ENCODE measurements around the gene GOLGA6B.
"Not testable (repeated sequence)": the region's sequence is repeated elsewhere in the genome, so short reads cannot be mapped to it uniquely, and the experiment has no call there.

The GOLGA6B gene, protein sequence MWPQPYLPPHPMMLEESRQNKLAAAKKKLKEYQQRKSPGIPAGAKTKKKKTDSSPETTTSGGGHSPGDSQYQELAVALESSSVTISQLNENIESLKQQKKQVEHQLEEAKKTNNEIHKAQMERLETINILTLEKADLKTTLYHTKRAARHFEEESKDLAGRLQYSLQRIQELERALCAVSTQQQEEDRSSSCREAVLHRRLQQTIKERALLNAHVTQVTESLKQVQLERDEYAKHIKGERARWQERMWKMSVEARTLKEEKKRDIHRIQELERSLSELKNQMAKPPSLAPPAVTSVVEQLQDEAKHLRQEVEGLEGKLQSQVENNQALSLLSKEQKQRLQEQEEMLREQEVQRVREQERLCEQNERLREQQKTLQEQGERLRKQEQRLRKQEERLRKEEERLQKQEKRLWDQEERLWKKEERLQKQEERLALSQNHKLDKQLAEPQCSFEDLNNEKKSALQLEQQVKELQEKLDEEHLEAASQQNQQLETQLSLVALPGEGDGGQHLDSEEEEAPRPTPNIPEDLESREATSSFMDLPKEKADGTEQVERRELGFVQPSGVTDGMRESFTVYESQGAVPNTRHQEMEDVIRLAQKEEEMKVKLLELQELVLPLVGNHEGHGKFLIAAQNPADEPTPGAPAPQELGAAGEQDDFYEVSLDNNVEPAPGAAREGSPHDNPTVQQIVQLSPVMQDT

DNA sequence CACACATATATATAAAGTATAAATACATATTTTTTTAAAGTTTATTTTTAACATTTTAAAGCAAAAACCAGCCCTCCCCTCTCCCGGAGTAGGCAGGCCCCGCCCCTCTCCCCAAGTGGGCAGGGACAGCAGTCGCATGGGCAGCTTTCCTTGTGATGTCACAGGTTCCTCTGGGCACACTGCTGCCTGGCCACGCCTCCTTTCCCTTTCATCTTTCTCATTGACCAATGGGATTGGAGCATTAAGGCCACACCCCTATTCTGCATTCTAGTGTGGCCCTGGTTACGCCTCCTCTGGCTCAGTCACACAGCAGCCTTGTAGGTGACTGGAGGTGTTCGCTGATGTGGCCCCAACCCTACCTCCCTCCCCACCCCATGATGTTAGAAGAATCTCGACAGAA, at the start of gene GOLGA6B:
GOLGA6B (plus strand) TSS at position 301 of the 400 bp plus-strand sequence; CDS start at position 342, 41 bp downstream.
- DNase-seq (ENCODE audit: low read depth): not testable (repeated sequence)

DNA sequence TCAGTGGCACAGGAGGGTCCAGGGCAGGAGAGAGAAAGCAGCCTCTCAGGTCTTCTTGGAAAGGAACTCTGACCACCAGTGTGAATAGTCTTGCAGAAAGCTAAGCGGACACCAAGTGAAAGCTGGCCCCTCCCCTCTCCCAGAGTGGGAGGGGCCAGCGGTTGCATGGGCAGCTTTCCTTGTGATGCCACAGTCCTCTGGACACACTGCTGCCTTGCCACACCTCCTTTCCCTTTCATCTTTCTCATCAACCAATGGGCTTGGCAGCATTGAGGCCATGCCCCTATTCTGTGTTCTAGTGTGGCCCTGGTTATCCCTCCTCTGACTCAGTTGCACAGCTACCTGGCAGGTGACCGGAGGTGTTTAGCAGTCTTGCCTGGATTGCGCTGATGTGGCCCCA, 49.7 kb upstream of the GOLGA6B start:
- no peak for DNase-seq (ENCODE audit: low read depth)

DNA sequence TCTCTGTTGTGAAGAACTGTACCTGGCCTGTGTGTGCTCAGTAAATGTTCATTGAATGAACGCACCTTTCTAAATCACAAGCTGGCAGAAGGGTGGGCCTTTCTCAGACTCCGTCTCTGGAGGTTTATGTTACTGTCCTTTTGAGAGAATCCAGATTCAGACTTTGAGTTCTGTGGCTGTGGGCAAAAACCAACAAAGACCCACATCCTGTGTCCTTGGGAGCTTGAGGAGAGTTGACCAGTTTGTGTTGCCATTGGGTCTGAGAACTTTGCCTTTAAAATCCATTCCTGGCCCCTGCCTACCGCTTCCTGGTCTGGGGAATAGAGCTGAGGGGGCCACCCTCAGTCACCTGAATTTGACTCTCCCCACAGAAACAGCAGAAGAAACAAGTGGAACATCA, 46.4 kb upstream of the GOLGA6B start:
- not testable (repeated sequence) for DNase-seq (ENCODE audit: low read depth)

GRCh38 chr15:72609862-72610261, 44.6 kb upstream of the GOLGA6B start:
- DNase-seq (ENCODE audit: low read depth): no peak

DNA sequence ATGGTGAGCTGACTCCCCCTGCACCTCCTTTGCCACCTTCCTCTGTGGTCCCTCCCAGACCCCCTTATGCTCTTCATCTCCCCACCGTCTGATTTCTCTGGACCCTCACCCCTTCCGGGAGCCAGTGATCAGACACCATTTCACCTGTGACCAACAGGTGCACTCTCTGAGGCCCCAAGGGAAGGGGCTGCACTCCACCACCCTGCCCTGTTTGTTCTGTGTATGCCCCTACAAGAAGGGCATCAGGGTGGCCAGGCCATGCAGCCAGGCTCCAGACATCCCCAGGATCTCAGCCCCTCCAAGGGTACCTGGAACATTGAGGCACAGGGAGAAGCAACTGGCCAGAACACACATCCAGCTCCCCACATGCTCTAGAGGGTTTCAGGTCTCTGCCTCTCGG, 42.2 kb upstream of the GOLGA6B start:
- not testable (repeated sequence) for DNase-seq (ENCODE audit: low read depth)

- DNase-seq (ENCODE audit: low read depth): no peak
Measured at GRCh38 chr15:72614810-72615532, 39.5 kb upstream of the GOLGA6B start.

GRCh38 chr15:72615533-72616233, 38.8 kb upstream of the GOLGA6B start:
- DNase-seq (ENCODE audit: low read depth): not testable (repeated sequence)

DNA sequence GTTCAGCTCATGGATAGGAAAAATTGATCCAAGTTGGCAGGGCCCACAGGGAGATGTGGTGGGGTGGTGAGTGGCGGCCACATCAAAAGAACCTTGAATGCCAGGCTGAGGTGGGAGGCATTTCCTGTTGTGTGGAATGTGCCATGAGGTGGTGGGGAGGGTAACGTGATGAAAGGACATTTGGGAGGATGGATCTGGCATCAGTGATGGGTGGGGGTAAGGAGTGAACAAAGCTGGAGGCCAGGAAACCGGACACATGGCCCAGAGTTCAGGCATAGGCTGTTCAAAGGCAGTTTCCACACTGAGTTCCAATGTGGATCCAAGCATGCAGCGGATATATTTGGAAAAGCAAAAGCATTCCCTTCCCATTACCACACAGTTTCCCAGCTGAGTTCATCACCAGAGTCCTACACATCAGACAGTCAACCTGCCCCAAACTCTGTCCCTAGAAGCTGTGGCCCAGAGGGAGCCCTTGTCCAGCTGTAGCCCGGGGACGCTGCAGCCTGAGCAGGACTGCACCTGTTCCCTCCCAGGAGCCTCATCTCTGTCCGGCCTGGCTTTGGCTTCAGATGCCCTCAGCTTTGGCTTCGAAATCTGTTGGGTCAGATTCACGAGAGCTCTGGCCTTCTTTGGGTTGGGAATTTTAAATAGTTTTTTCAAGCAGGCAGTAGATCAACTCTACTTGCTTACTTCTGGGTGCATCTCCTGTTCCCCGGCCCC, 37.8 kb upstream of the GOLGA6B start:
- DNase-seq (ENCODE audit: low read depth): no peak

DNA sequence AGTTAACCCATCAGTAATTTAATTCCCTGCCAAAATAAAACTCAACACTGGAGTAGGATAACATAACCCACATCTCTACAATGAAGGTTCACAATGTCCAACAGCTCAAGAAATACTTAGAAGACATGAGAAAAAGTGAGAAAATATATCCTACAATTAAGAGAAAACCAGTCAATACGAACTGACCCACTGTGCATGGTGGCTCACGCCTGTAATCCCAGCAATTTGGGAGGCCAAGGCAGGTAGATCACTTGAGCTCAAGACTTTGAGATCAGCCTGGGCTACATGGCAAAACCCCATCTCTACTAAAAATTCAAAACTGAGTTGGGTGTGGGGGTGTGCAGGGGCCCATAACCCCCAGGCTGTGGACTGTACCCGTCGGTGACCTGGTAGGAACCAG, 30.6 kb upstream of the GOLGA6B start:
- DNase-seq (ENCODE audit: low read depth): not testable (repeated sequence)

DNA sequence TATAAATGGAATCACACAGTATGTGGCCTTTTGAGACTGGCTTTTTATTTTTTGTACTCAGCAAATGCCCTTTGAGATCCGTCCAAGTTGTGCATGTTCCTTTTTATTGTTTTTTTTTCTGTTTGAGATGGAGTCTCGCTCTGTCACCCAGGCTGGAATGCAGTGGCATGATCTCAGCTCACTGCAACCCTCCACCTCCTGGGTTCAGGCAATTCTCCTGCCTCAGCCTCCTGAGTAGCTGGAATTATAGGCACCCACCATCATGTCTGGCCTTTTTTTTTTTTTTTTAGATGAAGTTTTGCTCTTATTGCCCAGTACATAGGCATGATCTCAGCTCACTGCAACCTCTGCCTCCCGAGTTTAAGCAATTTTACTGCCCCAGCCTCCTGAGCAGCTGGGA, 28.3 kb upstream of the GOLGA6B start:
- DNase-seq (ENCODE audit: low read depth): not testable (repeated sequence)

DNA sequence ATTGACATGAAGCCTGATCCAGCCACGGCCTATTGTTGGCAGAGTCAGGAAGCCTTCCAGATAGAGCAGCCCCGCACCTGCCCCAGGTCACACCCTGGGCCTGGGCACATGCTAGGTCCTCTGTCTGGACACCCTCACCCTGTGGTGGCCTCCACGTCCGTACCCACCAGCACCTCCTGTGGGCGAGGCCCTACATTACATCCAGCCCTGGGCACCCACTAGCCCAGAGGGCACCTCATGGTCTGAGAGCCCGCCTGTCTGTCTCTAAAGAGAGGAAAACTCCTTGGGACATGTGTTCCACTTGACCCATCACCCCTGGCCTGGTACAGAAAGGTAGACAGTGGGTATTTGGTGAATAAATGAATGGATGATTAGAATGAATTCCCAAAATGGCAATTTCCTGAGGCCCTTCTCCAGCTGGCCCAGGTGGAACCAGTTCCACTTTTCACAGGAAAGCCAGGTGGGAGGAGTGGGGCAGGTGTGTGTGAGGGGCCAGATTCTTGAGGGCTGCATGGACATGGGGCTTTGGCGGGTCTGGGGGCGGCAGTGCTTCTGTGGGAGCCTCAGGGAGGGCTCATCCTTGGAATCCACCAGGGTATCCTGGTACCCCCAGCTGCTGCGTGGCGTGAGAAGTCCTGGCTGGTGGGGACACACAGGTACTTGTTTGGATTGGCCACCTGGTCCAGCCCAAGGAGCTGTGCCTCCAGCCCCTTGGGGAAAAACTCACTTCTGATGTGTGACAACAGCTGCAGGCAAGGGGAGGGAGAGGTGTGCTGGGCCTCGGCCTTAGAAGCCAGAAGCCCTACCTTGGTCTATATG, 26.0 kb upstream of the GOLGA6B start:
- not testable (repeated sequence) for DNase-seq (ENCODE audit: low read depth)

DNA sequence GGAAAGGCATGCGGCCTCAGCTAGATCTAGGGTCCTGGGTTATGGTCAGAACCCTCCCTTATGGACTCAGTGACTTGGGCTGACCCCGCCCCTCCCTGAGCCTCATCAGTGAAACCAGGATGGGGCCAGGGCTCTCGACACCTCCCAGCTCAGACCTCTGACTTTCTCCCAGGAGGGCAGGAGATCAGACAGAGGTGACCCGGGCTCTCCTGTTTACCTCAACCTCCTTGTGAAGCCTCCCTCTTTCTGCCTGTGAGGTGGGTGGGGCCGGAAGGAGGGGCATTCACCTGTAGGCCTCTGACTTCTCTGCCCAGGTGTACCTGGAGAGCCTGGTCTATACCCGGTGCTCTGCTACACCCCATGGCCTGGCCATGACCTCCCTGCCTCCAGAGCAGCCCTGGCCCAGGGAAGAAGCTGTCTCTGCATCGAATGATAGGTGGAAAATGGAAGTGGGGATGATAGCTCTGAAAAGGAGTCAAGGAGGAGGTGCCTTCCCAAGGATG, 25.4 kb upstream of the GOLGA6B start:
- DNase-seq (ENCODE audit: low read depth): not testable (repeated sequence)

GRCh38 chr15:72636519-72637282, 17.8 kb upstream of the GOLGA6B start:
- DNase-seq (ENCODE audit: low read depth): peak; percentile 23

DNA sequence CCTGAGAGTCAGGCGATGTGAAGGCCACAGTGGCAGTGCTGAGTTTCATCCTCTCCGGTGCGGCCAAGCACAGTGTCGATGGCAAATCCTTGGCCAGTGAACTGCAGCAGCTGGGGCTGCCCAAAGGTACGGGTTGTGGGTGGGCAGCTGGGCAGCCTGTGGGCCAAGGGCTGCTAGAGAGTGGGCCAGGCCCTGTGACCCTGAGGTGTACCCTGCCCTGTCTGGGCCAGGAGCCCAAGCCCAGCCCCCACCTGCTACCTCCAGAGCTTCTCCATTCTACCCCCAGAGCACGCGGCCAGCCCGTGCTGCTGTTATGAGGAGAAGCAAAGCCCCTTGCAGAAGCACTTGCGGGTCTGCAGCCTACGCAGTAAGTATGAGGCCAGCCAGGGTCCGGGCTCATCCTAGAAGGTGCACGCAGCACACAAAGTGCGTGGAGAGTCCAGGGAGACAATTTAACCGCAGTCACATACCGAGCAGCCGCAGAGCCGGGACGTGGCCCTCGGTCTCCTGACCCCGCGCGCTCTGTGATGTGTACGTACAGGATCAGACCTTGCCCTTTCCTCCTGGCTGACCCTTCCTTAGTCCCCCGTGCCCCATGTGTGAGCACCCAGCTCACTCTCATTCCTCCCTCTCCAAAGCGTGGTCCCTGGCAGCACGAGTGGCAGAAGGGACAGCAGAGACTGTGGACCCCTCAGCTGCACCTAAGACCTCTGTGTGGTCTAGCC, 14.6 kb upstream of the GOLGA6B start:
- not testable (repeated sequence) for DNase-seq (ENCODE audit: low read depth)

DNA sequence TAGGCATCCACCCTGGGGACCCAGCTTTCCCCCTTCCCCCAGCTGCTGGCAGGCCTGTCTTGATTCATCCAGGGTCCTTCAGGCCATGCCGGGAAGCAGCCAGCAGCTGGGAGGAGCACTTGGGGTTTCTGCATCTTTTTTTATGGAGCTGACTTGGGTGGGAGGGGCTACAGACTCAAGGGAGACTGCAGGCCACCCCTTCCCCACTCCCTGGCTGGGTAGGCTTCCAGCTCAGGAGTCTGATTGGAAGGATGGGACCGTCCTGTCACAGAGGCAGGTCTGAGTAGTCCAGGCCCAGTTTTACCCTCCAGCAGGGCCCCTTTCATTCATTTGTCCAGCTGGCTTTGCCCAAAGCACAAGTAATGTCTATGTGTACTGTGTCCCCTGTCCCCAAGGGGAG, 12.2 kb upstream of the GOLGA6B start:
- not testable (repeated sequence) for DNase-seq (ENCODE audit: low read depth)

DNA sequence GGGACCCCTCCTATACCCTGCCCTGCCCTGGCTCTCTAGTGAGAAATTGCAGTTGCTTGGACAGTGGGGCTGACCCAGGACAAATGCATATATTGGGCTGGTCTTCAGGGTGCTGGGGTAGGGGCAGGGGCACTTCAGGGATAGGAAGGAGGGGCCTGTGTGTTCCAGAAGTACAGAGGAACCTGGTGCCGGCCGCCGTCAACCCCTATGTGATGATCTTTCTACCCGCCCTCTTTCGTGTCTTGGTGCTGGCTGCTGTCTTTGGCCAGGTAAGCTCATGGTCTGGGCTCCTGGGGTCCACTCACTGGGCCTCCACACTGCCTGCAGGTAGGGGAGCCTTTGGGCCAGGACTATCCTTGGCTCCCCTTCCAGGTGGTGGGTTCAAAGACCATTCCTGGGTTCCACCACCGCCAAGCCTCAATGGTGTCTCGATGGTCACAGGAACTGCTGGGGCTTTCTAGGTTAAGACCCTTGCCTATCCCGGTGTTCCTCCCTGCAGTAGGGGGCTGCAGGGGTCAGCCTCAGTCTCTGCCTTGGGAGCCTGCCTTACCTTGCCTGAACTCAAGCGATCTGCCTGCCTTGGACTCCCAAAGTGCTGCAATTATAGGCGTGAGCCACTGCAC, 5.8 kb upstream of the GOLGA6B start:
- DNase-seq (ENCODE audit: low read depth): not testable (repeated sequence)

- not testable (repeated sequence) for DNase-seq (ENCODE audit: low read depth)
Measured at GRCh38 chr15:72656014-72656413, 1.5 kb downstream of the GOLGA6B start.

DNA sequence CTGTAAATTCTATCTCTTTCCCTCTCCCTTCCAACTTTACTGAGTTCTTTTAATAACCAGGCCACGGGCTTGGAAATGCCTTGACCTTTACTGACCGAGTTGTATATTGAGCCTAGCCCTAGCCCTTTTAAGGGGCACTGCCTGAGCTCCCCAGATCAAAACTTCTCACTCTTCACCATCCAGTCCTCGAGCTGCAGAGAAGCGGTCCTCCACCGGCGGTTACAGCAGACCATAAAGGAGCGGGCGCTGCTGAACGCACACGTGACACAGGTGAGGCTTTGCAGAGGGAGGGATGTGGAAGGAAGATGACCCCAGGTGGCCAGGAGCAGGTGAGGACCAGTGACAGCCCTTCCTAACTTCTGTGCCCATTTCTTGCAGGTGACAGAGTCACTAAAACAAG, 6.6 kb downstream of the GOLGA6B start:
- DNase-seq (ENCODE audit: low read depth): not testable (repeated sequence)
